GM12801 (cell line): ENCODE measurements around the gene HAUS2.

Source experiments
- CTCF ChIP-seq: IDR thresholded peaks from one replicate; pipeline ENCODE4 v1.5.1; 2011; ENCODE audit warnings: control low read depth; ENCODE audit not compliant: insufficient read length; ENCODE audit errors: extremely low read depth

HAUS2 gene

GRCh38 chr15:42605796-42606195 is 57.2 kb downstream of the HAUS2 start:
- no peak for TF ChIP-seq CTCF

- TF ChIP-seq CTCF = no peak
These were observed 59.5 kb downstream of the HAUS2 start for GRCh38 chr15:42608110-42608531.

- no peak for TF ChIP-seq CTCF
These were observed 60.3 kb downstream of the HAUS2 start for GRCh38 chr15:42608752-42609488.

GRCh38 chr15:42611532-42611931 is 62.9 kb downstream of the HAUS2 start:
- TF ChIP-seq CTCF = no peak

- TF ChIP-seq CTCF = no peak
These were observed 63.8 kb downstream of the HAUS2 start for GRCh38 chr15:42612367-42612912.

- no peak for TF ChIP-seq CTCF
These were observed 67.5 kb downstream of the HAUS2 start for GRCh38 chr15:42616107-42616506.
